Gastrocnemius medialis (tissue), 4 donors: ENCODE data around the gene RBFOX2. TPM values are rescaled to one million over a fixed set of nuclear protein-coding genes. Genes with fewer than 3 reads are reported as not detected.
"Not testable (repeated sequence)": the region's sequence is repeated elsewhere in the genome, so short reads cannot be mapped to it uniquely, and the experiment has no call there.

Source experiments
- ATAC-seq, 2 donors: fragments of 150-250 bp; one replicate each; pipeline ENCODE4 v1.9.1; 2016
- DNase-seq, 2 donors: peaks; one replicate each; pipeline ENCODE4 v3.0.0-alpha.2; 2019
- H3K27ac ChIP-seq, 4 donors: fragments of 200-600 bp; sonication (generic); 1 replicate in 1 of 4; 2 replicates in 3 of 4; pipeline ENCODE4 v1.5.1; 2016 to 2018; ENCODE audit warnings: mild to moderate bottlenecking in 2 of 4, moderate library complexity in 1 of 4
- H3K27me3 ChIP-seq, 3 donors: fragments of 200-600 bp; sonication (generic) in 2 of 3; 1 replicate in 1 of 3; 2 replicates in 2 of 3; pipeline versions ENCODE4 v1.5.1 to v1.6.0; 2016 to 2019; ENCODE audit warnings: mild to moderate bottlenecking in 1 of 3, moderate library complexity in 1 of 3
- H3K36me3 ChIP-seq, 2 donors: fragments of 200-600 bp; sonication (generic) in 1 of 2; one replicate each; pipeline ENCODE4 v1.5.1; 2017 to 2018
- H3K4me1 ChIP-seq, 2 donors: fragments of 200-600 bp; sonication (generic) in 1 of 2; one replicate each; pipeline ENCODE4 v1.5.1; 2016 to 2017; ENCODE audit warnings: mild to moderate bottlenecking in 2 of 2
- H3K4me3 ChIP-seq, 4 donors: fragments of 200-600 bp; sonication (generic) in 3 of 4; 1 replicate in 1 of 4; 2 replicates in 3 of 4; pipeline ENCODE4 v1.5.1; 2016 to 2019; ENCODE audit warnings: mild to moderate bottlenecking in 2 of 4
- H3K9me3 ChIP-seq, 3 donors: fragments of 200-600 bp; sonication (generic) in 2 of 3; 1 replicate in 1 of 3; 2 replicates in 2 of 3; pipeline ENCODE4 v1.5.1; 2016 to 2019
- CTCF ChIP-seq, 5 experiments: fragments of 450-650 bp in 3 of 5; fragments of 200-600 bp in 2 of 5; sonication (generic) in 2 of 5; IDR thresholded peaks in 4 of 5; conservative IDR thresholded peaks in 1 of 5; 1 replicate in 4 of 5; 2 replicates in 1 of 5; pipeline ENCODE4 v1.5.1; 2016 to 2019; ENCODE audit warnings: antibody characterized with exemption in 5 of 5, mild to moderate bottlenecking in 3 of 5, moderate library complexity in 3 of 5
- POLR2A ChIP-seq, 2 donors: fragments of 450-650 bp; IDR thresholded peaks; one replicate each; pipeline ENCODE4 v1.6.1; 2017; ENCODE audit warnings: antibody characterized with exemption in 2 of 2, mild to moderate bottlenecking in 2 of 2, moderate library complexity in 2 of 2
- in situ Hi-C, 4 donors: fragments of 200-750 bp; cut with MboI; loops; one replicate each; pipeline versions ENCODE4 v1.15.0 to v1.8.0; 2017; ENCODE audit warnings: low sequenced_read_pairs in 4 of 4
- intact Hi-C: fragments of 100-400 bp; cut with DNase I; formaldehyde crosslinking; loops from one replicate; pipeline ENCODE4 v1.15.1; 2023; ENCODE audit warnings: low total_unique reads
- total RNA-seq, 4 donors: library from RNA; depleted of rRNA; stranded (reverse); fragments of >200 nt; gene quantifications; one replicate each; pipeline versions ENCODE4 v1.1.0 to v1.2.3, GENCODE V29; 2016

Gene RBFOX2
- total RNA-seq, 4 donors from 2014 or later: 26.0 to 32.1 (median 28.6) TPM

- in situ Hi-C loops: no loop called here
- H3K4me1 ChIP-seq: no peaks in the 10 kb centered on the region
- peak in 1 of 2 donors; percentile 23 for ATAC-seq
Measured at GRCh38 chr22:36048911-36049677, 20.5 kb upstream of the RBFOX2 start.

GRCh38 chr22:36044517-36044916, 15.9 kb upstream of the RBFOX2 start:
- DNase-seq, intact Hi-C loops, H3K27ac ChIP-seq, H3K4me1 ChIP-seq, ATAC-seq, in situ Hi-C loops, H3K36me3 ChIP-seq, H3K9me3 ChIP-seq, H3K4me3 ChIP-seq, H3K27me3 ChIP-seq: not testable (repeated sequence)

More at GRCh38 chr22:36048911-36049677, 20.5 kb upstream of the RBFOX2 start:
- no peaks in the 10 kb centered on the region for H3K9me3 ChIP-seq
- no peak for TF ChIP-seq POLR2A (IDR thresholded peaks at IDR 0.05)
- no peak for TF ChIP-seq CTCF (IDR thresholded peaks at IDR 0.05 in 4 of 5, conservative IDR thresholded peaks at IDR 0.05 in 1 of 5)
- DNase-seq: no peak
- H3K4me3 ChIP-seq: no peak overlapping the region
- intact Hi-C loops: no loop called here
- H3K36me3 ChIP-seq: no peaks in the 10 kb centered on the region
- no peaks in the 10 kb centered on the region for H3K27me3 ChIP-seq
- H3K27ac ChIP-seq: peak overlapping the region in 1 of 4 donors; percentile 47

- Histone ChIP-seq H3K27me3 (no peaks in the 10 kb centered on the region), H3K4me1 (no peaks in the 10 kb centered on the region), H3K9me3 (no peaks in the 10 kb centered on the region), H3K27ac (no peak overlapping the region), H3K36me3 (no peaks in the 10 kb centered on the region), H3K4me3 (no peak overlapping the region)
- ATAC-seq (no peak), DNase-seq (no peak)
- in situ Hi-C loops (no loop called here), intact Hi-C loops (no loop called here)
- TF ChIP-seq POLR2A (IDR thresholded peaks at IDR 0.05): no peak
- no peak for TF ChIP-seq CTCF (IDR thresholded peaks at IDR 0.05 in 4 of 5, conservative IDR thresholded peaks at IDR 0.05 in 1 of 5)
Measured at GRCh38 chr22:36042240-36042639, 13.6 kb upstream of the RBFOX2 start.

- intact Hi-C loops (no loop called here), in situ Hi-C loops (no loop called here)
- H3K27ac ChIP-seq: no peak overlapping the region
- H3K9me3 ChIP-seq: no peaks in the 10 kb centered on the region
- ATAC-seq (no peak), DNase-seq (no peak)
- H3K4me3 ChIP-seq: no peak overlapping the region
- peaks cover 9 to 12% of the 10 kb centered on the region in 2 donors for H3K4me1 ChIP-seq
- H3K36me3 ChIP-seq: no peaks in the 10 kb centered on the region
- no peaks in the 10 kb centered on the region for H3K27me3 ChIP-seq
- TF ChIP-seq POLR2A (IDR thresholded peaks at IDR 0.05) (no peak), CTCF (IDR thresholded peaks at IDR 0.05 in 4 of 5, conservative IDR thresholded peaks at IDR 0.05 in 1 of 5) (no peak)
Measured at GRCh38 chr22:36039125-36039524, 10.5 kb upstream of the RBFOX2 start.

GRCh38 chr22:36037102-36037758, 8.6 kb upstream of the RBFOX2 start:
- H3K27ac ChIP-seq: no peak overlapping the region
- intact Hi-C loops: no loop called here
- H3K27me3 ChIP-seq: no peaks in the 10 kb centered on the region
- no peaks in the 10 kb centered on the region for H3K36me3 ChIP-seq
- TF ChIP-seq POLR2A (IDR thresholded peaks at IDR 0.05): no peak
- no peak for TF ChIP-seq CTCF (IDR thresholded peaks at IDR 0.05 in 4 of 5, conservative IDR thresholded peaks at IDR 0.05 in 1 of 5)
- ATAC-seq (no peak), DNase-seq (no peak)
- H3K4me3 ChIP-seq: no peak overlapping the region
- no peaks in the 10 kb centered on the region for H3K9me3 ChIP-seq
- in situ Hi-C loops: no loop called here
- H3K4me1 ChIP-seq: peaks cover 9 to 12% of the 10 kb centered on the region in 2 donors
